WERI-Rb-1 (cell line): ENCODE measurements around the gene PSMD4.

ENCODE experiments used
- DNase-seq: peaks from one replicate; pipeline ENCODE4 v3.0.0-alpha.2; 2020
- H3K27ac ChIP-seq: fragments of 250-450 bp; sonication (Bioruptor Pico); 2 replicates; pipeline ENCODE4 v1.5.1; 2020; ENCODE audit warnings: mild to moderate bottlenecking, moderate library complexity
- H3K27me3 ChIP-seq: fragments of 250-450 bp; sonication (Bioruptor Pico); 2 replicates; pipeline ENCODE4 v1.5.1; 2021; ENCODE audit warnings: mild to moderate bottlenecking, low read depth, moderate library complexity; ENCODE audit not compliant: insufficient read depth, severe bottlenecking
- H3K36me3 ChIP-seq: fragments of 250-450 bp; sonication (Bioruptor Pico); 2 replicates; pipeline ENCODE4 v1.5.1; 2020; ENCODE audit warnings: mild to moderate bottlenecking, moderate library complexity
- H3K4me3 ChIP-seq: 2 replicates; pipeline ENCODE4 v1.5.1; 2011; ENCODE audit warnings: low read depth, mild to moderate bottlenecking, control low read depth, low read length
- H3K9me3 ChIP-seq: fragments of 250-450 bp; sonication (Bioruptor Pico); 2 replicates; pipeline ENCODE4 v1.5.1; 2021; ENCODE audit warnings: mild to moderate bottlenecking, moderate library complexity; ENCODE audit not compliant: severe bottlenecking
- CTCF ChIP-seq: IDR thresholded peaks from 2 replicates; pipeline ENCODE4 v1.5.1; 2011; ENCODE audit warnings: low read depth, mild to moderate bottlenecking, control low read depth, inconsistent platforms, low read length

The PSMD4 gene

GRCh38 chr1:151314137-151314875, 59.8 kb downstream of the PSMD4 start:
- Histone ChIP-seq H3K36me3 (peaks cover 98% of the 10 kb centered on the region), H3K9me3 (no peaks in the 10 kb centered on the region), H3K27me3 (no peaks in the 10 kb centered on the region), H3K4me3 (no peak overlapping the region), H3K27ac (no peak overlapping the region)
- TF ChIP-seq CTCF, result no peak
- DNase-seq, result no peak

GRCh38 chr1:151315565-151316235, 61.2 kb downstream of the PSMD4 start:
- TF ChIP-seq CTCF, result no peak
- DNase-seq, result no peak
- Histone ChIP-seq H3K27ac (no peak overlapping the region), H3K27me3 (no peaks in the 10 kb centered on the region), H3K4me3 (no peak overlapping the region), H3K36me3 (peaks cover 100% of the 10 kb centered on the region), H3K9me3 (no peaks in the 10 kb centered on the region)
